ENCODE measurements around the gene EXOC1L. TPM values are rescaled to one million over a fixed set of nuclear protein-coding genes. Genes with fewer than 3 reads are reported as not detected.

Gene EXOC1L
- total RNA-seq, 1 donor from 2014 or later, result not detected

DNA sequence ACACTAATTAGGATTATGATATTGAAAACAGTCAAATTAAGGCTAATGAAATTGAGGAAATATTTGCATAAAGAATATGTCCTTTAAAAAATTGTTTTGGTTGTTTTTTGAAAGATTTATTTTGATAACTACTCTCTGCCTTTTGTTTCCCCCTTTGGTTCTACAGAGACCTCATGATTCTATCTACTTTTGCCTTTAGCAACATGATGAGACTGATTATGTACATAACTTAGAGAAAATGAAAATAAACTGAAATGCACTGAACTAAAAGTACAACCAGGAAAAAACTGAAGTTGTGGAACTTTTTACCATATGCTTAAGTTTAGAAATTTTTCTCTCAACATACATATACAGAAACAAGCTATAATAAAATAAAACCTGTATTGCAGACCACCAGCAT lies 55.2 kb downstream of the EXOC1L start:
- FAIRE-seq (no peak), DNase-seq (ENCODE audit: low read depth) (no peak)
- H3K4me3 ChIP-seq (ENCODE audit: low read depth, low read length), result no peak overlapping the region
- H3K27me3 ChIP-seq (ENCODE audit: control insufficient read depth, insufficient read depth, low read length), result no peaks in the 10 kb centered on the region
- TF ChIP-seq, protein P1, sequence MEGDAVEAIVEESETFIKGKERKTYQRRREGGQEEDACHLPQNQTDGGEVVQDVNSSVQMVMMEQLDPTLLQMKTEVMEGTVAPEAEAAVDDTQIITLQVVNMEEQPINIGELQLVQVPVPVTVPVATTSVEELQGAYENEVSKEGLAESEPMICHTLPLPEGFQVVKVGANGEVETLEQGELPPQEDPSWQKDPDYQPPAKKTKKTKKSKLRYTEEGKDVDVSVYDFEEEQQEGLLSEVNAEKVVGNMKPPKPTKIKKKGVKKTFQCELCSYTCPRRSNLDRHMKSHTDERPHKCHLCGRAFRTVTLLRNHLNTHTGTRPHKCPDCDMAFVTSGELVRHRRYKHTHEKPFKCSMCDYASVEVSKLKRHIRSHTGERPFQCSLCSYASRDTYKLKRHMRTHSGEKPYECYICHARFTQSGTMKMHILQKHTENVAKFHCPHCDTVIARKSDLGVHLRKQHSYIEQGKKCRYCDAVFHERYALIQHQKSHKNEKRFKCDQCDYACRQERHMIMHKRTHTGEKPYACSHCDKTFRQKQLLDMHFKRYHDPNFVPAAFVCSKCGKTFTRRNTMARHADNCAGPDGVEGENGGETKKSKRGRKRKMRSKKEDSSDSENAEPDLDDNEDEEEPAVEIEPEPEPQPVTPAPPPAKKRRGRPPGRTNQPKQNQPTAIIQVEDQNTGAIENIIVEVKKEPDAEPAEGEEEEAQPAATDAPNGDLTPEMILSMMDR (IDR thresholded peaks at IDR 0.05; ENCODE audit: insufficient read depth, low read length, severe bottlenecking), result no peak
- peaks cover 12% of the 10 kb centered on the region for H3K36me3 ChIP-seq (ENCODE audit: control insufficient read depth, insufficient read depth, low read length)

DNA sequence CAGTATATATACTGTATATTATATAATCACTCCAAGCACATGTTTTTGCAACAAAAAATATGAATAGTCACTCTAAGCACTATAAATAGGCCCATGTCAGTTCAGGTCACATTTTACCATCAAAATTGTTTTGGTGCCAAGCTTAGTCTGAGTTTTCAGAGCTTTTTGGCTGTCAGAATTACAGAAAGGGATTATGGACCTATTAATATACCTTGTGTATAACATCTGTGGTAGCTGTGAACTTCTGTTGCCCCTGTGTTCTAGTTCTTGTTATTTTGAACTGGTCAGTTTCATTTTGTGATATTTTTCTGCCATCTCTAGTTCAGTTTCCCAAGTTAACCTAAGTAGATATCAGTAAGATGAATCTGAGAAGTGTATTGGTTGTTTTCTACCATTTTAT lies 56.8 kb downstream of the EXOC1L start:
- peaks cover 10% of the 10 kb centered on the region for H3K36me3 ChIP-seq (ENCODE audit: control insufficient read depth, insufficient read depth, low read length)
- no peak for FAIRE-seq

DNA sequence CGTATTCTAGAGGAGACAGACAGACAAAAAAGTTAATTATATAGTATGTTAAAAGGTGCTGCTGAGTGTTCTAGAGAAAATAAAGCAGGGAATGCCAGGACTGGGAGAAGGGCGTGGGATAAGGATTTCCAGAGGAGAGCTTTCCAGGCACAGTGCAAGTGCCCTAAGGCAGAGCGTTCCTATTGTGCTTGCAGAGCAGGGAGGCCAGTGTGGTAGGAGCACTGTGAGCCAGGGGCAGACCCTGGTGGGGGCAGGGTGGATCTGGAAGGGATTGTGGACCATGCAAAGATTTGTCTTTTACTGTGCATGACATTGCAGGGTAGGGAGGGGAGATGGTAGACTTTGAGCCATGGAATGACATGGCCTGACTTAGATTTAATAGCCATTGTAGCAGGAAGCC lies 59.6 kb downstream of the EXOC1L start:
- DNase-seq (ENCODE audit: low read depth) (no peak), FAIRE-seq (no peak)
- Histone ChIP-seq H3K4me3 (ENCODE audit: low read depth, low read length) (no peak overlapping the region), H3K36me3 (ENCODE audit: control insufficient read depth, insufficient read depth, low read length) (peaks cover 12% of the 10 kb centered on the region), H3K27me3 (ENCODE audit: control insufficient read depth, insufficient read depth, low read length) (no peaks in the 10 kb centered on the region)
- TF ChIP-seq, protein P1 (IDR thresholded peaks at IDR 0.05; ENCODE audit: insufficient read depth, low read length, severe bottlenecking), result no peak

More for the DNA sequence above, 56.8 kb downstream of the EXOC1L start:
- Histone ChIP-seq H3K27me3 (ENCODE audit: control insufficient read depth, insufficient read depth, low read length) (no peaks in the 10 kb centered on the region), H3K4me3 (ENCODE audit: low read depth, low read length) (no peak overlapping the region)
- TF ChIP-seq, protein P1 (IDR thresholded peaks at IDR 0.05; ENCODE audit: insufficient read depth, low read length, severe bottlenecking), result no peak
- no peak for DNase-seq (ENCODE audit: low read depth)

DNA sequence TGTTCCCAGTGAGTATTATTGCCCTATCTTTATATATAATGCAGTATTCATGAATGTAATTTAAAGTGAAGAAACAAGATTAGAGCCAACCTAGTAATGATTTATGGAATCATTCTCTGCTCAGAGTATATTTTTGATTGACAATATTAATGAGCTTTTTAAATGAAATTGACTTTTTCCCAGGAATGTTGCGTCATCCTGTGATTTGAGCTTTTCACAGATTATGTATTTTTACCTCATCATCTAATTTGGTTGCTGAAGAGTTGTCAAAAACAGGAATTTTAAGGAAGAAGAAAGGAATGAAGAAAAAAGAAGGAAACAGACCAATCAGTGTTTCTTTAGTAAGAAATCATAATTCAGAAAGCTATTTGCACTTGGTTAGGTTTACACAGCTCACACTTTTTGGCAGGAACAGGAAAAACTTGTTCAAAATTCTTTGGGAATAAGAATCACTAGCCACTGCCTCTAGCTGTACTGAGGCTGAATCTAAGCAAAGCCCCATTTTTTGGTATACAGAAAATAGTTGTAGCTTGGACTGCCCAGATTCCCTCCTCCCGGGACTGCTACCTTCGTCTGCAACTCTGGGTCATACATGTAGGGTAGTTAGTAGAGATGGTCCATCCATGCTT lies 61.2 kb downstream of the EXOC1L start:
- peaks cover 12% of the 10 kb centered on the region for H3K36me3 ChIP-seq (ENCODE audit: control insufficient read depth, insufficient read depth, low read length)
- no peak overlapping the region for H3K4me3 ChIP-seq (ENCODE audit: low read depth, low read length)
- FAIRE-seq (no peak), DNase-seq (ENCODE audit: low read depth) (peak; percentile 11)
- H3K27me3 ChIP-seq (ENCODE audit: control insufficient read depth, insufficient read depth, low read length), result no peaks in the 10 kb centered on the region
- TF ChIP-seq, protein P1 (IDR thresholded peaks at IDR 0.05; ENCODE audit: insufficient read depth, low read length, severe bottlenecking), result no peak

DNA sequence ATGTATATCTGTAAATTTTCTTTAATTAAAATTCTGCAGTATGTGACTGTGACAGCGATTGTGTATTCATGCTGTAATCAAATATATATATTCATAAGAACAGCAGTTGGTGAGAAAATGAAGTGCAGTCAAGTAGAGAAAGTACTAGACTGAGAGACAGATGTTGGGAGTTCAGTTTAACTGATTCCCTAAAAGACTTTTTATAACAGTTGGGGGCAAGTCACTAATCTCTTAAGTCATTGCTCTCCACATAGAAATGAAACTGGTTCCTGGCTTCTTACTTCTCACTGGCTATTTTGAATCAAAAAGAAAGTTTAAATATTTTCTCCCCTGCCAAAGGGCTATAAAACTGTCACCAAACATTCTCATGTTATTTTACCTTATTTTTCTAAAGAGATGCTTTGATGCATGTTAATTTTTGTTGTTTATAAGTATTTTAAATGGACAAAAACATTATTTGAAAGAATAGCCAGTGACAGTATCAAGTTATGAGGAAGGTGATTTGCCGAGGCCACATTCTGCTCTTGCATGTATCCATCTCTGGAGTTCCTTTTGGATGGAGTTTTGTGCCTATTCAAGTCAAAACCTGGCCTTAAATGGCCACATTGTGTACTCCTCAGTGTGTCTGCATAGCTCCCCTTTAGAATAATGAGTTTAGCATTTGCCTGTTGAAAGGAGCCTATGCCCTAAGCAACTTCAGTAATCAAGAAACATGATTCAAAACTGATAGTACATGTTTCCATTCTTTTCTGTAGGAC lies 64.7 kb downstream of the EXOC1L start:
- H3K4me3 ChIP-seq (ENCODE audit: low read depth, low read length), result no peak overlapping the region
- FAIRE-seq (no peak), DNase-seq (ENCODE audit: low read depth) (no peak)
- H3K36me3 ChIP-seq (ENCODE audit: control insufficient read depth, insufficient read depth, low read length), result peaks cover 5% of the 10 kb centered on the region
- TF ChIP-seq, protein P1 (IDR thresholded peaks at IDR 0.05; ENCODE audit: insufficient read depth, low read length, severe bottlenecking), result no peak
- no peaks in the 10 kb centered on the region for H3K27me3 ChIP-seq (ENCODE audit: control insufficient read depth, insufficient read depth, low read length)
